GM12878 (cell line): Measurements from ENCODE around the gene HLA-DQB1. TPM values are rescaled to one million over a fixed set of nuclear protein-coding genes. Genes with fewer than 3 reads are reported as not detected.

ENCODE experiments used
- ASH2L ChIP-seq: fragments of 300-600, 200-600 bp; sonication (generic); IDR thresholded peaks from 2 replicates; pipeline ENCODE4 v1.6.1; 2017; ENCODE audit warnings: low read depth, mild to moderate bottlenecking, borderline replicate concordance
- ATF7 ChIP-seq: fragments of 450-650 bp; IDR thresholded peaks from 2 replicates; pipeline ENCODE4 v1.6.1; 2016; ENCODE audit warnings: low read depth, mild to moderate bottlenecking
- CBFB ChIP-seq: IDR thresholded peaks from 2 replicates; pipeline ENCODE4 v1.6.1; 2016; ENCODE audit warnings: antibody characterized with exemption, low read depth
- CBX3 ChIP-seq: fragments of 200-600 bp; sonication (generic); IDR thresholded peaks from 2 replicates; pipeline ENCODE4 v1.6.1; 2016; ENCODE audit warnings: low read depth, borderline replicate concordance
- CHD4 ChIP-seq: fragments of 200-600 bp; sonication (generic); IDR thresholded peaks from 2 replicates; pipeline ENCODE4 v1.6.1; 2016; ENCODE audit warnings: mild to moderate bottlenecking
- EED ChIP-seq: sonication (generic); IDR thresholded peaks from 2 replicates; pipeline ENCODE4 v1.6.1; 2016; ENCODE audit warnings: antibody characterized with exemption, low read depth
- ESRRA ChIP-seq: IDR thresholded peaks from 2 replicates; pipeline ENCODE4 v1.6.1; 2012; ENCODE audit warnings: mild to moderate bottlenecking, low read length, improper control_type of control experiment
- FOXK2 ChIP-seq: fragments of 450-650 bp; IDR thresholded peaks from 2 replicates; pipeline ENCODE4 v1.6.1; 2017; ENCODE audit warnings: mild to moderate bottlenecking, moderate library complexity
- HDAC2 ChIP-seq: fragments of 200-600 bp; sonication (generic); IDR thresholded peaks from 2 replicates; pipeline ENCODE4 v1.6.1; 2017
- JUND ChIP-seq: IDR thresholded peaks from 2 replicates; pipeline ENCODE4 v1.6.1; 2012; ENCODE audit warnings: low read depth, mild to moderate bottlenecking, low read length, improper control_type of control experiment, moderate library complexity
- LARP7 ChIP-seq: fragments of 450-650 bp; IDR thresholded peaks from 2 replicates; pipeline ENCODE4 v1.6.1; 2017; ENCODE audit warnings: mild to moderate bottlenecking
- NBN ChIP-seq: fragments of 450-650 bp; IDR thresholded peaks from 2 replicates; pipeline ENCODE4 v1.6.1; 2016
- NFYA ChIP-seq: IDR thresholded peaks from 2 replicates; pipeline ENCODE4 v1.6.1; 2011; ENCODE audit warnings: low read depth, mild to moderate bottlenecking, low read length, improper control_type of control experiment, borderline replicate concordance
- PAX8 ChIP-seq: fragments of 450-650 bp; IDR thresholded peaks from 2 replicates; pipeline ENCODE4 v1.6.1; 2017; ENCODE audit warnings: mild to moderate bottlenecking, moderate library complexity
- RBBP5 ChIP-seq: fragments of 200-600 bp; sonication (generic); conservative IDR thresholded peaks from 2 replicates; pipeline ENCODE4 v1.6.1; 2016
- SIN3A ChIP-seq: IDR thresholded peaks from 2 replicates; pipeline ENCODE4 v1.6.1; 2012; ENCODE audit warnings: low read depth, low read length, improper control_type of control experiment
- SKIL ChIP-seq: fragments of 450-650 bp; IDR thresholded peaks from 2 replicates; pipeline ENCODE4 v1.6.1; 2017; ENCODE audit warnings: mild to moderate bottlenecking, low read depth, inconsistent platforms; ENCODE audit not compliant: poor library complexity, severe bottlenecking
- SMC3 ChIP-seq: IDR thresholded peaks from 2 replicates; pipeline ENCODE4 v1.6.1; 2011; ENCODE audit warnings: low read length, improper control_type of control experiment, borderline replicate concordance
- SRF ChIP-seq, 2 experiments: IDR thresholded peaks; 2 replicates each; pipeline ENCODE4 v1.6.1; 2011; ENCODE audit warnings: low read depth in 2 of 2, low read length in 2 of 2, mild to moderate bottlenecking in 1 of 2, moderate library complexity in 1 of 2
- STAT3 ChIP-seq: IDR thresholded peaks from 2 replicates; pipeline ENCODE4 v1.6.1; 2011; ENCODE audit warnings: low read depth, low read length, improper control_type of control experiment
- SUZ12 ChIP-seq: fragments of 200-600 bp; sonication (generic); IDR thresholded peaks from one replicate; pipeline ENCODE4 v1.6.1; 2018; ENCODE audit warnings: antibody characterized with exemption, mild to moderate bottlenecking; ENCODE audit not compliant: unreplicated experiment
- ZBTB33 ChIP-seq: fragments of 450-650 bp; IDR thresholded peaks from 2 replicates; pipeline ENCODE4 v1.6.1; 2017; ENCODE audit warnings: mild to moderate bottlenecking
- ZNF207 ChIP-seq: fragments of 450-650 bp; IDR thresholded peaks from 2 replicates; pipeline ENCODE4 v1.6.1; 2014; ENCODE audit warnings: antibody characterized with exemption, mild to moderate bottlenecking, borderline replicate concordance
- polyA plus RNA-seq, 11 experiments: library from polyadenylated mRNA; depleted of rRNA in 4 of 11; unstranded in 6 of 11; stranded (reverse) in 5 of 11; fragments of >200 nt; fragmentation: Nextera tagmentation in 4 of 11; fragmentation: Illumina TruSeq in 1 of 11; extraction: Ambion mirVana in 4 of 11; extraction: Trizol in 1 of 11; gene quantifications; 1 replicate in 1 of 11; 2 replicates in 10 of 11; pipeline versions ENCODE4 v1.2.1 to v1.2.3, GENCODE V29; 2011 to 2016; ENCODE audit warnings: inconsistent platforms in 2 of 11, missing spikeins in 2 of 11, low read depth in 1 of 11
- total RNA-seq, 4 experiments: library from RNA; depleted of rRNA in 3 of 4; stranded (reverse); fragments of >200 nt in 3 of 4; fragmentation: Illumina TruSeq in 1 of 4; extraction: Trizol in 1 of 4; gene quantifications; 2 replicates each; pipeline versions ENCODE4 v1.2.1 to v1.2.3, GENCODE V29; 2013 to 2021
- TF ChIP-seq, protein P1 (sequence below): fragments of 450-650 bp; IDR thresholded peaks from 2 replicates; pipeline ENCODE4 v1.6.1; 2016; ENCODE audit warnings: mild to moderate bottlenecking
- TF ChIP-seq, protein P2 (sequence below): fragments of 450-650 bp; IDR thresholded peaks from 2 replicates; pipeline ENCODE4 v1.6.1; 2018; ENCODE audit warnings: mild to moderate bottlenecking, low read depth, moderate library complexity; ENCODE audit not compliant: partially characterized antibody

HLA-DQB1 gene
- total and polyA plus RNA-seq, 10 of the 15 experiments (the other 5 are each of a cell fraction or from before 2014, with no cell fraction given), result 38.1 to 403 (median 91.4) TPM

- TF ChIP-seq SKIL (no peak), STAT3 (no peak), CBFB (no peak; the same call in 1 of the 2 replicates), CHD4 (no peak), HDAC2 (no peak), JUND (no peak), SRF (IDR thresholded peaks at IDR 0.05; ENCODE audit: low read depth in 2 of 2, low read length in 2 of 2) (no peak), NFYA (no peak), RBBP5 (no peak), ATF7 (peak; percentile 79), ASH2L (no peak), NBN (peak; percentile 71), SUZ12 (no peak), SMC3 (no peak), FOXK2 (no peak), EED (peak; percentile 95), SIN3A (no peak), LARP7 (no peak), ESRRA (no peak), PAX8 (no peak), ZNF207 (no peak), CBX3 (no peak), ZBTB33 (no peak)
- TF ChIP-seq, protein P1, sequence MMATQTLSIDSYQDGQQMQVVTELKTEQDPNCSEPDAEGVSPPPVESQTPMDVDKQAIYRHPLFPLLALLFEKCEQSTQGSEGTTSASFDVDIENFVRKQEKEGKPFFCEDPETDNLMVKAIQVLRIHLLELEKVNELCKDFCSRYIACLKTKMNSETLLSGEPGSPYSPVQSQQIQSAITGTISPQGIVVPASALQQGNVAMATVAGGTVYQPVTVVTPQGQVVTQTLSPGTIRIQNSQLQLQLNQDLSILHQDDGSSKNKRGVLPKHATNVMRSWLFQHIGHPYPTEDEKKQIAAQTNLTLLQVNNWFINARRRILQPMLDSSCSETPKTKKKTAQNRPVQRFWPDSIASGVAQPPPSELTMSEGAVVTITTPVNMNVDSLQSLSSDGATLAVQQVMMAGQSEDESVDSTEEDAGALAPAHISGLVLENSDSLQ, result 0 out of 2 replicates have a peak, but pooled peaks have one; percentile 27
- TF ChIP-seq, protein P2, sequence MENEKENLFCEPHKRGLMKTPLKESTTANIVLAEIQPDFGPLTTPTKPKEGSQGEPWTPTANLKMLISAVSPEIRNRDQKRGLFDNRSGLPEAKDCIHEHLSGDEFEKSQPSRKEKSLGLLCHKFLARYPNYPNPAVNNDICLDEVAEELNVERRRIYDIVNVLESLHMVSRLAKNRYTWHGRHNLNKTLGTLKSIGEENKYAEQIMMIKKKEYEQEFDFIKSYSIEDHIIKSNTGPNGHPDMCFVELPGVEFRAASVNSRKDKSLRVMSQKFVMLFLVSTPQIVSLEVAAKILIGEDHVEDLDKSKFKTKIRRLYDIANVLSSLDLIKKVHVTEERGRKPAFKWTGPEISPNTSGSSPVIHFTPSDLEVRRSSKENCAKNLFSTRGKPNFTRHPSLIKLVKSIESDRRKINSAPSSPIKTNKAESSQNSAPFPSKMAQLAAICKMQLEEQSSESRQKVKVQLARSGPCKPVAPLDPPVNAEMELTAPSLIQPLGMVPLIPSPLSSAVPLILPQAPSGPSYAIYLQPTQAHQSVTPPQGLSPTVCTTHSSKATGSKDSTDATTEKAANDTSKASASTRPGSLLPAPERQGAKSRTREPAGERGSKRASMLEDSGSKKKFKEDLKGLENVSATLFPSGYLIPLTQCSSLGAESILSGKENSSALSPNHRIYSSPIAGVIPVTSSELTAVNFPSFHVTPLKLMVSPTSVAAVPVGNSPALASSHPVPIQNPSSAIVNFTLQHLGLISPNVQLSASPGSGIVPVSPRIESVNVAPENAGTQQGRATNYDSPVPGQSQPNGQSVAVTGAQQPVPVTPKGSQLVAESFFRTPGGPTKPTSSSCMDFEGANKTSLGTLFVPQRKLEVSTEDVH, result no peak
Observed at GRCh38 chr6:32668226-32668747, 1.8 kb upstream of the HLA-DQB1 start (continued).
